ENCODE data around the gene ZNF536.

DNA sequence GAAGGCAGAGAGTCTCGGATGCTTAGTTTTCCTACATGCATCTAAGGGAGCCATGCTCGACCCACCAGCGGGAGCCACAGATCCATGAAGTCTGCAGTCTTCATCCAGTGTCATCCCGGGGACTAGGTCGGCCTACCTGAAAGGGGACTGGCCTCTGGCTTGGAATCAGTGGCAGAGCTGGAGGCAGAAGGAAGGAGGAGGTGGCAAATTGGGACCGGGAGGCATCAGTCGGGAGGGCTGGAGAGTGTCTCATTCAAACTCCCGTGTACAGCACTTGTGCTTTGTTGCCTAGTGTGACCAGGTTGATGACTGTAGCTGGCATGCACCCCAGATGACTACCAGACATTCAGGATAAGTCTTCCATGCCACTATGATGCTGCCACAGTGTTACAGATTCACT is 26.5 kb upstream of the ZNF536 start:
- TF ChIP-seq, protein P1, sequence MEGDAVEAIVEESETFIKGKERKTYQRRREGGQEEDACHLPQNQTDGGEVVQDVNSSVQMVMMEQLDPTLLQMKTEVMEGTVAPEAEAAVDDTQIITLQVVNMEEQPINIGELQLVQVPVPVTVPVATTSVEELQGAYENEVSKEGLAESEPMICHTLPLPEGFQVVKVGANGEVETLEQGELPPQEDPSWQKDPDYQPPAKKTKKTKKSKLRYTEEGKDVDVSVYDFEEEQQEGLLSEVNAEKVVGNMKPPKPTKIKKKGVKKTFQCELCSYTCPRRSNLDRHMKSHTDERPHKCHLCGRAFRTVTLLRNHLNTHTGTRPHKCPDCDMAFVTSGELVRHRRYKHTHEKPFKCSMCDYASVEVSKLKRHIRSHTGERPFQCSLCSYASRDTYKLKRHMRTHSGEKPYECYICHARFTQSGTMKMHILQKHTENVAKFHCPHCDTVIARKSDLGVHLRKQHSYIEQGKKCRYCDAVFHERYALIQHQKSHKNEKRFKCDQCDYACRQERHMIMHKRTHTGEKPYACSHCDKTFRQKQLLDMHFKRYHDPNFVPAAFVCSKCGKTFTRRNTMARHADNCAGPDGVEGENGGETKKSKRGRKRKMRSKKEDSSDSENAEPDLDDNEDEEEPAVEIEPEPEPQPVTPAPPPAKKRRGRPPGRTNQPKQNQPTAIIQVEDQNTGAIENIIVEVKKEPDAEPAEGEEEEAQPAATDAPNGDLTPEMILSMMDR (IDR thresholded peaks at IDR 0.05) = no peak
- TF ChIP-seq POLR2A (IDR thresholded peaks at IDR 0.05) = no peak

Data from Peyer's patch (tissue), 4 donors.